Activated naive CD8-positive, alpha-beta T cell treated with anti-CD3 and anti-CD28 coated beads, Interleukin-2, amount 50 U/mL, for 16 hours (primary cell): Measurements from ENCODE around the gene LRRC4C.
"Not testable (repeated sequence)": the region's sequence is repeated elsewhere in the genome, so short reads cannot be mapped to it uniquely, and the experiment has no call there.

ENCODE experiments used
- DNase-seq: peaks from one replicate; pipeline ENCODE4 v3.0.0-alpha.2; 2020; ENCODE audit warnings: low read depth, low spot score

Gene LRRC4C

DNA sequence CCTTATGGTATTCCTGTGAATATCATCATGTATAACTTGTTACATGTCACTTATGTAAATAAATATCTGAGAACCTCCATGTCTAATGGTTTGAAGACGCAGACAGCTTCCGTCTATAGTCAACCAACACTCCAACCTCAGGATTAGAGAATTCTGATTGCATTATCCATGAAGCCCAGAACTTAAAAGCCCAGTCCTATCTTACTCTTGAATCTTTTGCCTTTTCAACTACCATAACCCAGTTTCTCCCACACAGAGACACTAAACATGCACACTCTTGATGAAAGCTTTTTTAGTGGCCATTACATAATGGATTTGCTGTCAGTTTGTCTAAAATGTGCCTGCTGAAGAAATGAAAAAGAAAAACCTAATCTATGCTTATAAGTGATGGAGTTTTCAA is 1219.2 kb downstream of the LRRC4C start:
- no peak for DNase-seq

- DNase-seq, result no peak
Observed at GRCh38 chr11:40236526-40236925, 1222.9 kb downstream of the LRRC4C start.

- DNase-seq, result no peak
Observed at GRCh38 chr11:40235841-40236240, 1223.6 kb downstream of the LRRC4C start.

- DNase-seq, result no peak
Observed at GRCh38 chr11:40230821-40231220, 1228.6 kb downstream of the LRRC4C start.

- no peak for DNase-seq
Observed at GRCh38 chr11:40228662-40229061, 1230.8 kb downstream of the LRRC4C start.

GRCh38 chr11:40227730-40228129 is 1231.7 kb downstream of the LRRC4C start:
- no peak for DNase-seq

DNA sequence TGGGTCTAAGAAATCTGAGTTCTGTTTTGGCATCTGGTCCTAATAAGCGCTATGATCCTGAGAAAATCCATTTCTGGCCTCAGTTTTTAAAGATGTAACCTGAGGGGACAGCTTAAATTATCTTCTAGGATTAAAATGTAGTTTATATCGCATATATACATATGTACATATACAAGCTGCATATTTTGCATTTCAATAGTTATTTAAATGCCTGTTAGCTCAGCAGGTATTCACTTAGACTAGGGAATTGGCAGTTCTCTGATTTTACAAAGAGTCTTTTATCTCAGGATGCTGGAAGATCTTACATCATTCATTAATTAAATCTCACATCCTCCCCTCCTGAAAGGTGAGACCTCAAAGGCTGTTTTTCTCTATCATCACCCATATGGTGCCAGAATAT is 1232.8 kb downstream of the LRRC4C start:
- DNase-seq, result no peak

DNA sequence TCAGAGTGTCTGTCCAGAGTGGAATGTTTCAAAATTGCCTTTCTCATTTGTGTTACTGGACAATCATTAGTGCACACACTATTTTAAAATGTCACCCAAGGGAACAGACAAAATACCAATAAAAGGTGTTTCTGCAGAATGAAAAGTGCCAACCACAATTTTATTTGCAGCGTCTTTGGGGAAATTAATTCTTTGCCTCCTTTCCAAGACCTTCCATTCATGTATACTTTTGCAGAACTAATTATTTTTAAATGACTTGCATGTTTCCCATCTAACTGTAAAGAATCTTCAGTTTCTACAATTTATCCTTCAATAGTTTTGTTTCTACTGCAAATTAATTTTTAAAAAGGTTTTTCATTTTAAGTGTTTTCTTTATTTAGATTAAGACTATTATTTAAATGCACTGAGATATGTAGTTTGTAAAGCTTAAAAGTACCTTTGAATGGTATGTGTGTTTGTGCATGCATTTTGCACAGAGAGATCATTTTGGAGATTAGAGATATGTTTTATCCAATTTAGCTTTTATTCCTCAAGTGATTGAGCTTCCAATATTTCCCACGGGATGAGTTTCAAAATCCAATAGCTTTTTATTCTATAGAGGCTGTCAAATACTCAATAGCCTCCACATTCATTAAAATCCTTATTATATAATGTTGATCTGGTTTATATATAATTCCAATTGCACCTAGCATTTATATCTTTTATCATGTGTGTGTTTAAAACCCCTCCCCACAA is 1235.7 kb downstream of the LRRC4C start:
- no peak for DNase-seq

GRCh38 chr11:40219401-40219800 is 1240.1 kb downstream of the LRRC4C start:
- DNase-seq, result no peak

DNA sequence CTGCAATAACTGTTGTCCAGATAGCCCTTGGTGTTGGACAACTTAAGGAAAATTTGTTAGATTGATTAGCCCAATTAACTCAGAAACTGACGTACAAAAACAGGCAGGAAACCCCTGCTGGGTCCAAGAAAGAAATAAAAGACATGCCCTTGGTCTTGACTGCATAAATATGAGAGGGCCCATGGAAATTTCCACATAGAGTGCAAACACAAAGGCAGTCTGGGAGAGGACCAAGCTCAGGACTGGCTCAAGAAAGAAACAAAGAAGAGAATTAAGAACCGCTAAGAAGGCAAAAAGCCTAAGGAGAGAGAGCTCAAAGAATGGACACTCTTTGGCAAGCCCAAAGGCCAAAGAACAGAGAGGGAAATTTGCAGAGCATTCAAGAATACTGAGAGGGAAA is 1243.9 kb downstream of the LRRC4C start:
- DNase-seq, result no peak

GRCh38 chr11:40207416-40207815 is 1252.0 kb downstream of the LRRC4C start:
- no peak for DNase-seq

DNA sequence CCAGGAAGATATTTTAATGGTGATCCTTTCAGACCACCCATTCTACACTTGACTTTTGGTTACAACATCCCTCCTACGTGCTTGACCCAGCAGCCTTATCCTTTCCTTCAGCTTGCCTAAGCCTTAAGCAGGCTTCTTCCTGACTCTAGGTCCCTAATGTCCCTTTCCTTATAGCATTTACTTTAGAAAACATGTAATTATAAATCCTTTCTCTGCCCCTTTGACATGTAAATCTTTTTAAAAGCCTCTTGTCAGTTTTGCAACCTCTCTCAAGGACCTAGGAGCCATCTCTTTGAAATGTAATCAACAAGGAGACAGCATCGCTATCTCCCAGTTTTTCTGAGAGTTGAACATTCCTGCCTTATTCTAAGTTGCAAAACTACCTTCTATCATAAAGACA is 1255.2 kb downstream of the LRRC4C start:
- DNase-seq, result no peak

DNA sequence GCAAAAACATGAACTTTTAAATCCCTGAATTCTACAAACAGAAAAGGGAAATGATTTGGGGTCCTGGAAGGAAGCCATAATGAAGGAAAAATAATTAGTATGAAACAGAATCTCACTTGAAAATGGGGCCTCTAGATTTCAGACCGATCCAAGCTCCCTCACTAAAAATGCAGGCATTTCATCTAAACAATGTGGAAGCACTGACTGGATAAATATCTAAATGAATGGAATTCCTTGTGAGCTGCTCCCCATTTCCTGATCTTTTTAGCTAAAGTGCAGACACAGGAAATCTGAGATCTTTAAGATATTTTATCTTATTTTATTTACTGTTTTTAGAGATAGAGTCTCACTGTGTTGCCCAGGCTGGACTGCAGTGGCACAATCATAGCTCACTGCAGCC is 1255.8 kb downstream of the LRRC4C start:
- DNase-seq, result no peak

- DNase-seq, result no peak
Observed at GRCh38 chr11:40202589-40203270, 1256.7 kb downstream of the LRRC4C start.

DNA sequence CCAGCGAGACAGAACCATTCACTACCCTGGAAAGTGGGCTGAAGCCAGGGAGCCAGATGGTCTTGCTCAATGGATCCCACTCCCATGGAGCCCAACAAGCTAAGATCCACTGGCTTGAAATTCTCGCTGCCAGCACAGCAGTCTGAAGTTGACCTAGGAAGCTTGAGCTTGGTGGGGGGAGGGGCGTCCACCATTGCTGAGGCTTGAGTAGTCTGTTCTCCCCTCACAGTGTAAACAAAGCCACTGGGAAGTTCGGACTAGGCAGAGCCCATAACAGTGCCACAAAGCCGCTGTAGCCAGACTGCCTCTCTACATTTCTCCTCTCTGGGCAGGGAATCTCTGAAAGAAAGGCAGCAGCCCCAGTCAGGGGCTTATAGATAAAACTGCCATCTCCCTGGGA is 1266.9 kb downstream of the LRRC4C start:
- not testable (repeated sequence) for DNase-seq

GRCh38 chr11:40190294-40190693 is 1269.2 kb downstream of the LRRC4C start:
- DNase-seq, result no peak

DNA sequence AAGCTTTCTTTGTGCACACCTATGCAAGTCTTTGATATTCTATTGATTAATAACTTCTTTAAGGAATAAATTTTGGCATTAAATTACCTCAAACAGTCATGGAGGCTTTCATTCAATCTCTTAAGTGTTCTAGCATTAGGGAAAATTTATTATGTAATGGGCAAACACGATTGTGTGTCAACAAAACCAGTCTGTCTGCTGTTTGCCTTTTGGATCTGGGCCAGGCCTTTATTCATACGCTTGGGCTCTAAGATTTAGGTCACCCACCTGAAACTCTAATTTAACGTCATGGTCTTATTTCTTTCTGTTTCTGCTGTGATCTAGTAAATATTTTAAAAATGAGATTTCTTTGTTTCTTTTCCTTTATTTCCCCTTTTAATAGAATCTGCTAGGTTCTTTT is 1270.6 kb downstream of the LRRC4C start:
- no peak for DNase-seq

GRCh38 chr11:40187295-40187694 is 1272.2 kb downstream of the LRRC4C start:
- no peak for DNase-seq

GRCh38 chr11:40186437-40187263 is 1272.8 kb downstream of the LRRC4C start:
- no peak for DNase-seq

GRCh38 chr11:40185793-40186192 is 1273.7 kb downstream of the LRRC4C start:
- DNase-seq, result no peak

- DNase-seq, result no peak
Observed at GRCh38 chr11:40183073-40184064, 1276.1 kb downstream of the LRRC4C start.
